Bone marrow (tissue), 2 donors: Measurements from ENCODE around the gene PDPK1.
"Not testable (repeated sequence)": the region's sequence is repeated elsewhere in the genome, so short reads cannot be mapped to it uniquely, and the experiment has no call there.

Source experiments
- DNase-seq, 2 donors: peaks; one replicate each; lab custom pipeline; 2025; lab: John Stamatoyannopoulos, UW

The PDPK1 gene

GRCh38 chr16:2587891-2588565, 50.2 kb downstream of the PDPK1 start:
- DNase-seq: no peak

GRCh38 chr16:2591476-2592240, 53.8 kb downstream of the PDPK1 start:
- no peak for DNase-seq

GRCh38 chr16:2592786-2593185, 55.0 kb downstream of the PDPK1 start:
- no peak for DNase-seq

DNA sequence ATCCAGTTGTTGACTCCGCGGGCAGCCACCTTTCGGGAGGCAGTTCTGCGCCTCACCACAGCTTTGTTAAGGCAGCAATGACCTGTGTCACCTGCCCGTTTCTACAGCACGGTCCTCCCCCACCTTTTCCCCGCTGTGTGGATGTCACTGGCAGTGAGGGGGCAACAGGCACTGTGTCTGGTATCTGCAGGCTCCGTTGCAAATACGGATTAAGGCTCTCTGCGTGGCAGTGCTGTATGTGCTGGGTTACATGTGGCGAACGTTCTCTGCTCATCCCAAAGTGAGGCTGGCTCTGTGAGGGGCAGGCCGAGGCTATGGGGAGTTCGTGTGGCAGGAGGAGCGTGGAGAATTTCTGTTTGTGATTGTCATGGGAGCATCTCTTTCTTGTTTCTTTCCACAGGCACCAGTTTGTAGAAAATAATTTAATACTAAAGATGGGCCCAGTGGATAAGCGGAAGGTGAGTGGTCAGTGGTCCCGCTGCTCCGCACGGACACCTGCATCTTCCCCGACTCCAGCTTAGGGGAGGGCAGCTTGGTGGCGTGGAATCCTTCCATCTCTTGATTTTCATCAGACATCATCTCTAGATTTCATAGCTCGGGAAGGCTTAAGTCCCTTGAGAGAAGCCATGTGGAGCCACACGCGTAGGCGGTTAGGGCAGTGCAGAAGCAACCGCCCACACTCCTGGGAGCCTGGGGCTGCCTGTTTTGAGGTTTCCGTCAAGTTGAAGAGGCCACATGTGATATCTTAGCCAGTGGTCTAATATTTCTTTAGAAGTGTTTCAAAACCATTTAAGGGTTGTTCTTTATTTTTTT, 57.8 kb downstream of the PDPK1 start:
- DNase-seq: no peak

- DNase-seq: no peak
Observed at GRCh38 chr16:2596747-2597559, 59.1 kb downstream of the PDPK1 start.

- no peak for DNase-seq
Observed at GRCh38 chr16:2597560-2597902, 59.7 kb downstream of the PDPK1 start.

- DNase-seq: no peak
Observed at GRCh38 chr16:2598133-2598641, 60.4 kb downstream of the PDPK1 start.

DNA sequence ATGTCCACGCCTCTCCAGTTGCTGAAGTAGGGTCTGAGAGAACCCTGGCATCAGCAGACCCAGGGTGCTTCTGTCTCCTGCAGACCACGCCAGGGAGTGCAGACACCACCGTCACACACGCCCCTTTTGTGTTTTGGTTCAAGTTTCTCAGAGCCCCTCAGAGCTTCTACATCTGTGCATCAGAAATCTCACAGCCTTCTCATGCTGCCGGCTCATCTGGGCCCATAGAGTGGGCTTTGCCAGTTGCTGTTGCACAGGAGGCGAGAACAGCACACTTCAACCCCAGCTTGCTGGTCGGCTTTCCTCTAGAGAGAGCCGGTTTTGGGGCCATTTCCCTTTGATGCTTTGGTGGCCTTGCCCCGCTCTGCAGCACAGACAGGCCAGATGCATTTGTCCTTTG, 60.9 kb downstream of the PDPK1 start:
- no peak for DNase-seq

- DNase-seq: not testable (repeated sequence)
Observed at GRCh38 chr16:2599165-2599564, 61.3 kb downstream of the PDPK1 start.

- not testable (repeated sequence) for DNase-seq
Observed at GRCh38 chr16:2599785-2600184, 62.0 kb downstream of the PDPK1 start.

DNA sequence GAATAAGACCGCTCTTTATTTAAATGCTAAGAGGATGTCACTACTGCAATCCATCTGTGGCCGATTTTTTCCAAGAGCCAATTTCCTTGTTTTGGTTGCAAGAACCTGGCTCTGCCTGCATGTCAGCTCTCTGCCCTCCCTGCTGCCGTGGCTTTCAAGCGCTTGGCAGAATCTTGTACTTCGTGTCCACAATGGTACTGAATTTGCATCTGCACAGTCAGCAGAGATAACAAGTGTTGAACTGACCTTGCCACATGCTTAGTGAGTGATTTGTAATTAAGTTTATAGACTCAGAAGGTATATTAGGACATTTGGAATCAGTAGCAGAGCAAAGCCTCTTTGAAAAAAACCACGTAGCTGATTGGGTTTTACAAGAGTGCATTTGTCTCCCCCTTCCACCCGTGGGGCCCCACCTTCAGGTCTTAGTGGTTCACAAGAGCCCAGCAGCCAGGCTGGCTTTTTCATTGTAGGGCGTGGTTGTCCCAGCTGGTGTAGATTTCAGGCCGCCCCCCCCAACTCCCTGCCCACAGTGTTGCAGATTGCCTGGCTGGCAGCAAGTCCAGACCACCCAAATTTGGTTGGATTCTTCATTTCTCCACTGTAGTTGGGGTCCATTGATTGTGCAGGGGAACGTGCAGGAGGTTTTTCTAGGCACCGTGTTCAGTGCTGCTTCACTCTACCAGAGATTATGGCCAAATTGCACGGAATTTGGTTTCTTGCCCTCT, 63.6 kb downstream of the PDPK1 start:
- not testable (repeated sequence) for DNase-seq

DNA sequence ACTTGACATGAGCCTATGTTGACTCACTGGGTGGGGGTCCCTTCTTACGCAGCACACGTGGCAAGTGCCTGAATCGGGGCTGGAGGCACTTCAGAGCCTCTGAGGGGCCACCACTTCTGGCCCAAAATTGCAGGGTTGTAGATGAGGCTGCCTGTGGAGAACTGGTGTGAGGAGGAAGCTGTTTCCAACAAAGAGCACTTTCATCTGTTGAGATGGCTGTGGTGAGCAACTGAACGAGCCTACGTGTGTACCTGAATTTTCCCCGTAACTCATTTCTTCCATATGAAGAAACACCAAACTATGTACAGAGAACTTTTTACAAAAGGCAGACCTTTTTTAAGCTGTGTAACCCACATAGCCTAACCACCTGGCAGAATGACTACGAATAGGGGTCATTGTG, 64.4 kb downstream of the PDPK1 start:
- not testable (repeated sequence) for DNase-seq

DNA sequence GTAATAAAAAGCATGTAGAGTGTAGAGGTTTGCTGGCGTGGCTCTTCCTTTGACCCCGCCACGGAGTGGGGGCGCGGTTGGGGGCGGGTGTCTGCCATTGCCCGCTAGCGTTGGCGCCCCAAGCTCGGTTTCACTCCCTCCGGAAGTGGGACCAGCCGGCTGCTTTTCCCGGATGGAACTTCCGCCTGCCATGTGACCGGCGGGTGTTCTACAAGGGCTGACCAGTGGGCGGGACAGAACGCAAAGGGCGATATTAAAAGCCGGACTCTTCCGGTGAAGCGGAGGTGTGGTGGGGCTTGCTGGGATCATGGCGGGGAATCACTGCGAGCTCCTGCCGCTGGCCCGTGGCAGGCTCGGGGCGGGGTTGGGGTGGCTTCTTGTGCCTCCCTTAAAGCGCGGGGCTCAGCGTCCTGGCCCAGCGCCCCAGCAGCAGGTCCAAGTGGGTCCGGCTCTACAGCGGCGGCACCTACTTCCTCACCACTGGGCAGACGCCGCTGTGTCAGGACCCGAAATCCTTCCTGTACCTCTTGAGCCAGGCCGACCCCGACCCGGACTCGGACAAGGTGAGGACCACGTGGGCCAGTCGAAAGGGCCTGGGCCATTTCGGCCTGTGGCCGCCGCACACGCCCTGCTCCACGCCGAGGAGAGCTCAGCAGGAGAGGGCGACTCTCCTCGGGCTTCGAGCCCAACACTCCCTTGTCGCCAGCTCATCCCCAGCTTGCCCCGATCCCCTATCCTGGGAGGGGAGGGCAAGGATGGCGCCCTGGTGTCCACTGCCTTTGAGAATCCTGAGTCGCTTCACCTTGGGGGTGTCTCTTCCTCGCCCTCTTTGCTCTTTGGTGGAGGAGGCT, 65.6 kb downstream of the PDPK1 start:
- DNase-seq: peak; percentile 66 to 80

GRCh38 chr16:2604016-2604369, 66.2 kb downstream of the PDPK1 start:
- DNase-seq: not testable (repeated sequence)

- not testable (repeated sequence) for DNase-seq
Observed at GRCh38 chr16:2606820-2607219, 69.0 kb downstream of the PDPK1 start.

DNA sequence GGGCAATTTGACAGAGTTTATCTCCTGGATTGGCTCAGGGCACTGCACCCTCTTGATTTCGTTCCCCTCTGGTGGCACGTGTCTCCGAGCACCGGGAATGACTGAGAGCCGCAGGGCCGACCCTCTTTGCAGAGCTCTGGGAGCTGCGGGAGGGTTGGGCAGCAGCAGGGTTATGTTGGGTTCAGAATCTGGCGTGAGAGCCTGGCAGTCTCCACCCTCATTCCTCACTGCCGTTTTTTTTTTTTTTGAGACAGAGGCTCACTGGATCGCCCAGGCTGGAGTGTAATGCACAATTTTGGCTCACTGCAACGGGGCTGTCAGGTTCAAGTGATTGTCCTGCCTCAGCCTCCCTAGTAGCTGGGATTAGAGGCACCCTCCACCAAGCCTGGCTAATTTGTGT, 71.5 kb downstream of the PDPK1 start:
- not testable (repeated sequence) for DNase-seq

GRCh38 chr16:2609827-2610470, 72.1 kb downstream of the PDPK1 start:
- DNase-seq: no peak

- DNase-seq: no peak
Observed at GRCh38 chr16:2610781-2611498, 73.1 kb downstream of the PDPK1 start.

DNA sequence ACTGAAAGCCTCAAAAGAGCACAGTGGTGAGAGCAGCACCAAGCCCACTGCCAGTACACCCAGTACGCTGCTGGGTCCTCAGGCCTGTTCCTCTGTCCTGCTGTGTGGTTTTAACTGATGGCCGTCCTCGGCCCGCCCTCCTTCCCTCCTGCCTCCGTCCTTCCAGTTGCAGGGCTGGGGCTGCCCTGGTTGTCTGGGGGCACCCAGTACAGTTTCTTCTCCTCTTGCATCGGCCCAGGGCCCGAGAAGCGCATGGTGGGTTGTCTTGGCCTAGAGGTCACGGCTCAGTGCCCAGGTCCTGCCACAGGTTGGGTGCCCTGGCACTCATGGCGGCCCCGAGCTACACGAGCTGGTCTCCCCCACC, 73.7 kb downstream of the PDPK1 start:
- DNase-seq: no peak
